Measurements from ENCODE around the gene FLT4.

FLT4 gene

DNA sequence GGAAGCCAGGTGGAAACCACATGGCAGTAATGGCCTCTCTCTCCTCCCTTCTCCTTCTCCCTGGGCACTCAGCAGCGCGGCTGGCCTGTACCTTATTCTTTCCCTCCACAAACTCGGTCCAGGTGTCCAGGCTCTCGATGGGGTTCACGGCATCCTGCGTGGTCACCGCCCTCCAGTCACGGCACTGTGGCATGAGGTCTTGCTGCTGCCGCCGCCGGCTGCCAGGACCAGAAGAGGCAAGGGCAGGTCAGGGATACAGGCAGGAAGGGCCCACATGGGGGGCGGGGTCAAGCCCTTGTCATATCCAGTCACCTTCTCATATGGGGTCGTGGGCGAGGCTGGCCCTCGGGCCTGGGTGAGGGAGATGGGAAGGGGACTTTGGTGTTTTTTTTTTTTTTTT, 25.6 kb downstream of the FLT4 start:
- Histone ChIP-seq H3K27me3 (replicated peaks; ENCODE audit: control insufficient read depth, insufficient read depth, low read length) (no peaks in the 10 kb centered on the region; the same call in 1 of the 2 replicates), H3K4me3 (replicated peaks; ENCODE audit: low read depth, low read length) (no peak overlapping the region), H3K36me3 (ENCODE audit: control insufficient read depth, insufficient read depth, low read length) (no peaks in the 10 kb centered on the region)
- DNase-seq (ENCODE audit: extremely low read depth, insufficient read length), result no peak
- TF ChIP-seq, protein P1, sequence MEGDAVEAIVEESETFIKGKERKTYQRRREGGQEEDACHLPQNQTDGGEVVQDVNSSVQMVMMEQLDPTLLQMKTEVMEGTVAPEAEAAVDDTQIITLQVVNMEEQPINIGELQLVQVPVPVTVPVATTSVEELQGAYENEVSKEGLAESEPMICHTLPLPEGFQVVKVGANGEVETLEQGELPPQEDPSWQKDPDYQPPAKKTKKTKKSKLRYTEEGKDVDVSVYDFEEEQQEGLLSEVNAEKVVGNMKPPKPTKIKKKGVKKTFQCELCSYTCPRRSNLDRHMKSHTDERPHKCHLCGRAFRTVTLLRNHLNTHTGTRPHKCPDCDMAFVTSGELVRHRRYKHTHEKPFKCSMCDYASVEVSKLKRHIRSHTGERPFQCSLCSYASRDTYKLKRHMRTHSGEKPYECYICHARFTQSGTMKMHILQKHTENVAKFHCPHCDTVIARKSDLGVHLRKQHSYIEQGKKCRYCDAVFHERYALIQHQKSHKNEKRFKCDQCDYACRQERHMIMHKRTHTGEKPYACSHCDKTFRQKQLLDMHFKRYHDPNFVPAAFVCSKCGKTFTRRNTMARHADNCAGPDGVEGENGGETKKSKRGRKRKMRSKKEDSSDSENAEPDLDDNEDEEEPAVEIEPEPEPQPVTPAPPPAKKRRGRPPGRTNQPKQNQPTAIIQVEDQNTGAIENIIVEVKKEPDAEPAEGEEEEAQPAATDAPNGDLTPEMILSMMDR (IDR thresholded peaks at IDR 0.05; ENCODE audit: insufficient read depth, low read length, poor library complexity, severe bottlenecking), result no peak

- DNase-seq (ENCODE audit: extremely low read depth, insufficient read length), result no peak
- Histone ChIP-seq H3K27me3 (replicated peaks; ENCODE audit: control insufficient read depth, insufficient read depth, low read length) (no peaks in the 10 kb centered on the region; the same call in 1 of the 2 replicates), H3K4me3 (replicated peaks; ENCODE audit: low read depth, low read length) (no peak overlapping the region), H3K36me3 (ENCODE audit: control insufficient read depth, insufficient read depth, low read length) (no peaks in the 10 kb centered on the region)
- TF ChIP-seq, protein P1 (IDR thresholded peaks at IDR 0.05; ENCODE audit: insufficient read depth, low read length, poor library complexity, severe bottlenecking), result no peak
These were observed 26.0 kb downstream of the FLT4 start for GRCh38 chr5:180623411-180623834.

DNA sequence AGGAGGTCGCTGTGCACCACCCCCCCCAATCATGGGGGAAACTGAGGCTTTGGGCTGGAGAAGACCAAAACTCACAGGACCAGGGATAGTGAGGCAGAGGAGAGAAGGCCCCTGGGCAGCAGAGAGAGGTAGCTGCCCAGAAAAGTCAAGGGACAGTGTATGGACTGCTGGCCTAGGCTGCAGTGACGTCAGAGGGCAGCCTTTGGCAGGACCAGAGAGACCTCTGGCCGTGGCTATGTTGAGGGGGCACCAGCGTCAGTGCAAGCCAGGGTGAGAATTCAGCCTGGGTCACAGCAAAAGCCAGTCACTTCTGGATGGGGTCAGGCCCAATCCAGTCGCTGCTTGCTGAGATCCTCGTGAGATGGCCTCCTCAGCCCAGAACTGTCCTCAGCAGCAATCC, 26.5 kb downstream of the FLT4 start:
- DNase-seq (ENCODE audit: extremely low read depth, insufficient read length), result no peak
- TF ChIP-seq, protein P1 (IDR thresholded peaks at IDR 0.05; ENCODE audit: insufficient read depth, low read length, poor library complexity, severe bottlenecking), result no peak
- no peaks in the 10 kb centered on the region; the same call in 1 of the 2 replicates for H3K27me3 ChIP-seq (replicated peaks; ENCODE audit: control insufficient read depth, insufficient read depth, low read length)

DNA sequence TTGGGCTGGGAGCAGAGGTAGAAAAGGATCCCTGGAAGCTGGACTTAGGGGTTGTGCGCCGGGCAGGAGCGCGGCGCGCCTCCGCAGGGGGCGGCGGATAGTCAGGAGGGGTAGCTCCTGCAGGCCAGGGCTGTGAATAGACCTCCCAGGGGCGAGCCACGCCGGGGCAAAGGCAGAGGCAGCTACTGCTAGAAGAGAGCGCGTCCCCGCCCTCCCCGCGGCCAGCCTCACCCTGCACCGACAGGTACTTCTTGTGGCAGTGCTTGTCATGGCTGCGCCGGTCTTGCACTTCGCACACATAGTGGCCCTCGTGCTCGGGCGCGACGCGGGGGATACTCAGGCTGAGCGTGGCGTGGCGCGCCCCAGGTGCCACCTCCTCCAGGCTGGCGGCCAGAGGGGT, 28.1 kb downstream of the FLT4 start:
- no peak overlapping the region for H3K4me3 ChIP-seq (replicated peaks; ENCODE audit: low read depth, low read length)
- TF ChIP-seq, protein P1 (IDR thresholded peaks at IDR 0.05; ENCODE audit: insufficient read depth, low read length, poor library complexity, severe bottlenecking), result no peak
- DNase-seq (ENCODE audit: extremely low read depth, insufficient read length), result no peak
- no peaks in the 10 kb centered on the region for H3K36me3 ChIP-seq (ENCODE audit: control insufficient read depth, insufficient read depth, low read length)
- H3K27me3 ChIP-seq (replicated peaks; ENCODE audit: control insufficient read depth, insufficient read depth, low read length), result no peaks in the 10 kb centered on the region; the same call in 1 of the 2 replicates

More for the DNA sequence above, 26.5 kb downstream of the FLT4 start:
- Histone ChIP-seq H3K36me3 (ENCODE audit: control insufficient read depth, insufficient read depth, low read length) (no peaks in the 10 kb centered on the region), H3K4me3 (replicated peaks; ENCODE audit: low read depth, low read length) (no peak overlapping the region)

- H3K4me3 ChIP-seq (replicated peaks; ENCODE audit: low read depth, low read length), result no peak overlapping the region
- TF ChIP-seq, protein P1 (IDR thresholded peaks at IDR 0.05; ENCODE audit: insufficient read depth, low read length, poor library complexity, severe bottlenecking), result no peak
- no peak for DNase-seq (ENCODE audit: extremely low read depth, insufficient read length)
- H3K36me3 ChIP-seq (ENCODE audit: control insufficient read depth, insufficient read depth, low read length), result no peaks in the 10 kb centered on the region
- H3K27me3 ChIP-seq (replicated peaks; ENCODE audit: control insufficient read depth, insufficient read depth, low read length), result no peaks in the 10 kb centered on the region; the same call in 1 of the 2 replicates
These were observed 29.4 kb downstream of the FLT4 start for GRCh38 chr5:180620014-180620413.

- TF ChIP-seq, protein P1 (IDR thresholded peaks at IDR 0.05; ENCODE audit: insufficient read depth, low read length, poor library complexity, severe bottlenecking), result no peak
- no peak for DNase-seq (ENCODE audit: extremely low read depth, insufficient read length)
- Histone ChIP-seq H3K27me3 (replicated peaks; ENCODE audit: control insufficient read depth, insufficient read depth, low read length) (no peaks in the 10 kb centered on the region; the same call in 1 of the 2 replicates), H3K36me3 (ENCODE audit: control insufficient read depth, insufficient read depth, low read length) (no peaks in the 10 kb centered on the region), H3K4me3 (replicated peaks; ENCODE audit: low read depth, low read length) (no peak overlapping the region)
These were observed 29.9 kb downstream of the FLT4 start for GRCh38 chr5:180619563-180619915.
